CD4-positive, alpha-beta T cell treated with Interleukin-4 for 4 hours (primary cell): ENCODE results near the gene CXCL14.
"Not testable (repeated sequence)": the region's sequence is repeated elsewhere in the genome, so short reads cannot be mapped to it uniquely, and the experiment has no call there.

Source experiments
- DNase-seq: peaks from one replicate; pipeline ENCODE4 v3.0.0-alpha.2; 2020

The CXCL14 gene

DNA sequence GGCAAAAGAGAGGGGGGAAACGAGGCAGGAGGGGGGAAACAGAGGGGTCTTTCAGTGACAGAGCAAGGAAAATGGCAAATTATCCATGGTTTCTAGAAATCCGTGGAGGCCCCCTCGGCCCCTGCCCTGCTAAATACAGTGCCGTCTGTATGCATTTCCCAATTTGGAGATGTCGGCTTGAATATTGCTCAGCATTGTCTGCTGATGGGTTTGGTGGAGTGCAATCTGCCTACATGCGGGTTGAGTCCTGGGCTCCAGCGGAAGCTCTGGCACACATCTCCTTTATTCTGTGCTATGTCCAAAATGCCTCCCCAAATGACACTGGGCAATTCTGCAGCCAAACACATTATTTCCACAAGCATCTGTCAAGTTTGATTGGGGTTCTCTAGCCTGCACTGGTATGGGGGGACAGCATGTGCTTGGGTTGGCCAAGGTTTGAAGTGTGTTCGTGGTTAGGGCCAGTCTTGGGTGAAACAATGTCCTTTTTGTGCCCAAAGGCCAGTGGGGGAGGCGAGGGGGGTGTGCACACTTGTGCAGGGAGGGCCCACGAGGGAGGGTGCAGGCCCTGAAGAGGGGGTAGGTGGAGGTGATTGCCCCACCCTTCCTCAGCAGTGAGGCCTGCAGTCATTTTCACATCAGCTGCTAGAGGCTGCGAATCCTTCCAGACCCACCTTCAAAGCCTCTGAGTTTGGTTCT lies 36.8 kb downstream of the CXCL14 start:
- no peak for DNase-seq

DNA sequence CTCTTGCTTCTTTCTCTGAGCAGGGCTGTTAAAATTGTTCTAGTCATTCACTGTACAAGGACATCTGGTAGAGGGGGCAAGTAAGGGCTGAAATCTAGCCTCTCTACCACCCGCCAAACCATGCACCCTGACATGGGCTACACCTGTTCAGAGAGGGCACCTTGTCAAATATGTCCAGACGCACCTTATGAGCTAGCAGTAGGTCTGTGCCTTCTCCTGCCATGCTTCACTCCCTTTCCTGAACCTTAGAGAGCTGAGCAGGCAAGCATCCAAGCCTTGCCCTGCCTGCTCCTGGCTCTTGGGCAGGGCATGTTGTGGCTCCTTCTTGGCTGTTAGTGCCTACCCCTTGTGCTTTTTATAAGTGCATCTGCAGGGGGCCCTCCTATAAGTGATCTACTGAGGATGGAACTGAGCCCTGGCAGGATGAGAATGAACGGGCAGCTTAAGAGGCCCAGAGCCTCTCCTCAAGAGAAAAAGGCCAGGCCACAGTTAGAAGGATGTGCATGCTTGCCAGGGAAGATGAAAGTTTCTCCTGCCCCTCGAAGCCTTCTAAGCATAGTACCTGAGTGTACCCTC lies 39.3 kb downstream of the CXCL14 start:
- DNase-seq = no peak

DNA sequence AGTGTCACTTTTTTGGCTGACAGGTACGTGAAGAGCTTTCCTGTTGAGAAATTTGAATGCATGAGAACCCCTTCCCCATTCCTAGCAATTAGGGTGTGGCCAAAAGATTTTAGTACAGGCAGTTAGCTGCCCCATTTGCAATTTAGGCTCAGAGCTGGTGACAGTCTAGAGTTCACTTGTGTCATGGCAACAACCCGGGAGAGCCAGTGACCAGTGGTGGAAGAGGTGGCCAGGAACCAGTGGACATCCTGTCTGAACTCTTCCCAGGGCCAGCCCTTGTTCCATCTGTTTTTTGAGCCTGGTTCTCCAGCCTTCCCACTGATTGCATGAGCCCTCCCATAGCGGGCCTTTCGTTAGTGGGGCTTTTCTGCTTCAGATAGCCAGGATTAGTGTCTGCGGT lies 40.5 kb downstream of the CXCL14 start:
- no peak for DNase-seq

DNA sequence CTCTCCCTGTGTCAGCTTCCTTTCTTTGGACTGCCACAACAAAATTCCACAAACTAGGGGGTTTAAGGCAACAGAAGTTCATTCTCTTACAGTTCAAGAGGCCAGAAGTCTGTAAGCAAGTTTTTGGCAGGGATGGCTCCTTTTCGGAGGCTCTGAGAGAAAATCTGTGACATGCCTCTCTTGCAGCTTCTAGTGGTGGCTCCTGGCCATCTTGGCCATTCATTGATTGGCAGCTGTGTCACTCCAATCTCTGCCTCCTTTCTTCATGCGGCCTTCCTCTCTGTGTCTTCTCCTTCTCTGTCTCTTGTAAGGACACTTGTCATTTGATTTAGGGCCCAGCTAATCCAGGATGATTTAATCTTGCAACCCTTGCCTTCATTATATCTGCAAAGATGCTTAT lies 41.0 kb downstream of the CXCL14 start:
- DNase-seq = no peak

DNA sequence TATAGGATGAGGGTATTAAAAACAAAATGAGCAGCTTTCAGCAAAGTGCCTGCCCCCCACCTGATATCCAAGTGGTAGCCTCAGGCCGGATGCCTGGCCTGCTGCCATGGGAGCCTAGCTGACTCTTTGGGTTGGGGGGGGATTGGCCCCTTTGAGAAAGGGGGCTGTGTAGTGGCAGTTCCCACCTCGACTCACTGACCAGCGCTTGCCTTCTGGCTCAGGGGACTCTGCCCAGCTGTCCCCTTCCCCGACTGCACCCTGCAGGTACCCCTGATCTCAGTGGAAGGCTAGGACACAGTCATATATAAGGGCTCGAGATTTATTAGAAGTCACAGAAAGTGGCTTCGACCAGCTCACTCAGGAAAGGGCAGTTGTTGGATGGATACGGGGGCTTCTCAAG lies 41.5 kb downstream of the CXCL14 start:
- no peak for DNase-seq

DNA sequence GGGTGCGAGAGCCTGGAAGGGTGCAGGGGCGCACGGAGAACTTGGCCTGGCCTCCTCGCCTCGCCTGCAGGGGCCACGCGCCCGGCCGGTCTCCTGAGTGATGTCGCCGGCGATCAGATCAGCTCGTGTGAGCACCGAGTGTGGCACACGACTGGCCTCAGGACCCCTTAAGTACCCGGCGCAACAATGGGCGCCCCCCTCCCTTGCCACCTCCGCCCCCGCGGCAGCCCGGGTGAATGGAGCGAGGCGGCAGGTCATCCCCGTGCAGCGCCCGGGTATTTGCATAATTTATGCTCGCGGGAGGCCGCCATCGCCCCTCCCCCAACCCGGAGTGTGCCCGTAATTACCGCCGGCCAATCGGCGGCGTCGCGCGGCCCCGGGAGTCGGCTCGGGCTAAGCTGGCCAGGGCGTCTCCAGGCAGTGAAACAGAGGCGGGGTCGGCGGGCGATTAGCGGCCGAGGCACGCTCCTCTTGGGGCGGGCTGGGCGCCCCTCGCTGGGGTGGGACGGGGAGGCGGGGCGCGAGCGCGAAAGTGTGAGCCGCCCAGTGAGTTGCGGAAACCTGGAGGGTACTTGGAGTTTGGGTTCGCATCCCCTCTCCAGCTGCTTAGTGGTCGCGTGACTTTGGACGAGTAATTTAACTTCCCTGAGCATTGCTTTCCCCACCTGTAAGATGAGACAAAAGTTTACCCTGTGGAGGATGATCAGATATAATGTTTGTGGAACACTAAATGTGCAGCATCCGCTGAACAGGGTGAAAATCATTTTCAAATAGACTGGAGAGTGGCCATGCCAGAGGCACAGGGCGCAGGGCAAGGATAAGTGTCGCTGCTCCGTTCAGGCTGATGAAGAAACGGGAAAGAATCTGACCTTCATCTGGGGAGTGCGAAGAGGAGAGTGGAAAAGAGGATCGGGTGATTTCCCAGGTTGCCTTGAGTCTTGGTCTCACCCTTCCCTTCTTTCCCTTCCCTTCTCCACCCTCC lies 42.7 kb downstream of the CXCL14 start, which contains the start of gene NEUROG1:
Gene NEUROG1 (minus strand): TSS at position 145 of the 982 bp plus-strand sequence. CDS start 274 bp downstream, outside the sequence.
- no peak for DNase-seq

DNA sequence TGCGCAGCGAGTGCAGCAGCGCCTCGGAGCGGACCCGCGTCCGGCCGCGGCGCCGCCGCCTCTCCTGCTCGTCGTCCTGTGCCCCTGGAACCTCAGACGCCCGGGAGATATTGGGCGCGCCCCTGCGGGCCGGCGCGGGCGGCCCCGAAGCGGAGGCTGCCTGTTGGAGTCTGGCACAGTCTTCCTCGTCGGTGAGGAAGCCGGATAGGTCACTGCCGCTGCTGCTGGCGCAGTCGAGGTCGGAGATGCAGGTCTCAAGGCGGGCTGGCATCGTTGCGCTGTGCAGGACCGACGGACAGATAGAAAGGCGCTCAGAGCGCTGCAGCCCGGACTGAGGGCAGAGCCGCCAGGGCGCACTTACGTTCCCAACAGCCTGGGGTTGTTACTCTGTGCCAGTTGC lies 43.4 kb downstream of the CXCL14 start:
- DNase-seq = no peak

DNA sequence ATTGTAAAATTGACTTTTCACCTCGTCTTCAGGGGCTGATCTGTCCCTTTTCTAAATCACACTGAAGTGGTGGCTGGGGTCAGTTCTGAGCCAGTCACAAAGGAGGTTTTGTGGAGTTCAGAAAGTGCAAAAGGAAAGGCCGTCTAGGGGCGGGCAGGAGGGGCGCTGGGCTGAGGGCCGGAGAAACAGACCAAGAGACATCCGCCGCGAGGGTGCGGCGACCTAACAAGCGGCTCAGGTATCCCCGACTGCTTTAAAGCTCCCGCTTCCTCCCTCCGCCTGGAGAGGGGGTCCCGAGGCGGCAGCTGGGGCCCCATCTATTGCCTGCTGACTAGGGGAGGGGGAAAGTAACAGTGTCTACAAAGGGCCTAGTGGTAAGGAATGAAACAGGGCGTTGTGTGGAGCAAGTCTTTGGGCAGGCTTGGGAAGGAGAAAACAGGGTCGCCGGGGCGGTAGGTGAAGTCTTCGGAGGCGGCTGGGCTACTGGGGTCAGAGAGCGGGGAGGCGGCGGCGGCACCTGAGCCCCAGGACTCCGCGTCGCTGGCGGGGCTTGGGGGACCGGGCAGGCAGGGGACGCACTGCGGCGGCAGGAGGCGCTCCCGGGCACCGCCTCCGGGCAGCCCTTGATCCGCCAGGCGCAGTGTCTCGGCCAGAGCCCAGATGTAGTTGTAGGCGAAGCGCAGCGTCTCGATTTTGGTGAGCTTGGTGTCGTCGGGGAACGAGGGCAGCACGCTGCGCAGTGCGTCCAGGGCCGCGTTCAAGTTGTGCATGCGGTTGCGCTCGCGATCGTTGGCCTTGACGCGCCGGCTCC lies 44.0 kb downstream of the CXCL14 start:
- DNase-seq = no peak

DNA sequence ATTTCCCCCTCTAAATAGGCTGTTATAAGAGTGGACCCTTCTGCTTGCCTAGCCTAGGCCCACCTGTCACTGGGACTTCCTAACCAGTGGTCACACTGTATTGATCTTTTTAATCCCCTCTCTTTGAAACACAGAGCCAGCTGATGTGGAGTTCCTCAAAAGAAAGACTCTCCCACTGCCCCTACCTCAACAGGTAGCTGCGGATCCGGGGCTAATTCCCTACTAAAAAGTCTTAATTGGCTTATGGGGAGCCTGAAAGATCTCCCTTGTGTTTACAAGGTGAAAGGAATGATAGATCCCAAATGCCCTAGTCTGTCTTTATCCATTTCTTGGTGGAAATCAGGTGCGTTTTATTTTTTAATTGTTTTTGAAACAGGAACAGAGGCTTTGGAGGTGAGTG lies 45.0 kb downstream of the CXCL14 start:
- DNase-seq = no peak

DNA sequence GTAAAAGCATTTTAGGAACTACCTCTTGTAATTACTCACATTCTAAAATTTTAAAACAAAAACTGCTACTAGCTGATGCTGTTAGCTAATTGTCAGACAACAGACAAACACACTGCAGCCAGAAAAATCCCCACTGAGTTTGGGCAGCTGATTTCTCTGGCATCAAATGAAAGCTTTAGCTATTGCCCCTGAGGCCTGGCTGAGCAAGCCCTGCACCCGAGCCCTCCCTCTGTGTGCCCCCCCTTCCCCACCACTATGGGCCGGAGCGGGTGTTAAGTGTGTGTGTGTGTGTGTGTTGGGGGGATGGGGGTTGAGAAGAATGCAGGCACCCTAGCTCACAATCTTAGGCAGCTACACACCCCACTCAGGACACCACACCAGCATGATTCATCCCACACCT lies 45.5 kb downstream of the CXCL14 start:
- DNase-seq = no peak

DNA sequence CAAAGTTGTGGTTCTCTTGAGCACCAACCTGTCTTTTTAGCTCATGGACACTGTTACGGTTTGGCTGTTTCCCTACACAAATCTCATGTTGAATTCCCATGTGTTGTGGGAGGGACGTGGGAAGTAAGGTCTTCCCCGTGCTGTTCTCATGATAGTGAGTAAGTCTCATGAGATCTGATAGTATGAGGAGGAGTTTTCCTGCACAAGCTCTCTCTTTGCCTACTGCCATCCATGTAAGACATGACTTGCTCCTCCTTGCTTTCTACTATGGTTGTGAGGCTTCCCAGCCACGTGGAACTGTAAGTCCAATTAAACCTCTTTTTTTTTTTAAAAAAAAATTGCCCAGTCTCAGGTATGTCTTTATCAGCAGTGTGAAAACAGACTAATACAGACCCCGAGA lies 49.2 kb downstream of the CXCL14 start:
- DNase-seq = not testable (repeated sequence)

DNA sequence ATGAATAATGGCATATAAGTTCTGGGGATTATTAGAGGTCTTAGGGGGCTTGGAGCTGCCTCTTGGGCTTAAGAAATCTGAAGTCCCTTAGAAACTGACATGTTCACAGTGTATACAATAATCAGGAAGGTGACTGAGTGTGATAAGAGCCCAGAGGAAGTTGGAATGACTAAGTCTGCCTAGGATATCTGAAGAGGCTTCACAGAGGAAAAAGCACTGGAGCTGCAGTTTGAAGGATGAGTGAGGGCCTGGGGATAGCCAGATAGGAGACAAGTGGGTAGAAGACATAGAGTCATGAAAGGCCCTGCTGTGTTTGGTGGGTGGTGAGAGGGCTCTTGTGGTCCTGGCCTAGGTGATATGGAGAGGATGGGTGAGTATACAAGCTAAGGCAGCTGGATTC lies 51.9 kb downstream of the CXCL14 start:
- DNase-seq = no peak

DNA sequence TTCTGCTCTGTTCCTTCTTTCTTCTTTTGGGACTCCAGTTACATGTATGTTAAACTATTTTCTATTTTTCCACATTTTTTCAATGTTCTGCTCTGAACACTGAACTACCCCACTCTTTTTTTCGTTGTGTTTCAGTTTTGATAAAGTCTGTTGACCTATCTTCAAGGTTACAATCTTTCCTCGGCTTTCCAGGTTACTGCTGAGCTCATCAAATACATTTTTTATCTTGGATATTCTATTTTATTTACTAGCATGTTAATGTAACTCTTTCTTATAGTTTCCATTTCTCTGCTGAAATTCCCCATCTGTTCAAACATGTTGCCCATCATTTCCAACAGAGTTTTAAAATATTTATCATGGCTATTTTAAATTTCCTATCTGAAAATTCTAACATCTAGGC lies 56.8 kb downstream of the CXCL14 start:
- no peak for DNase-seq
